HL-60 (cell line): Measurements from ENCODE around the gene FBXO42.

Experiments used
- CTCF ChIP-seq: IDR thresholded peaks from one replicate; pipeline ENCODE4 v1.5.1; 2011; ENCODE audit warnings: low read length, control low read depth, inconsistent platforms; ENCODE audit not compliant: insufficient read depth
- GABPA ChIP-seq: IDR thresholded peaks from 2 replicates; pipeline ENCODE4 v1.6.1; 2012; ENCODE audit warnings: low read depth
- POLR2AphosphoS5 ChIP-seq: IDR thresholded peaks from 2 replicates; pipeline ENCODE4 v1.6.1; 2012; ENCODE audit warnings: low read depth
- SPI1 ChIP-seq: IDR thresholded peaks from 2 replicates; pipeline ENCODE4 v1.6.1; 2012; ENCODE audit warnings: low read depth, mild to moderate bottlenecking, borderline replicate concordance
- TF ChIP-seq, protein P1 (sequence below): IDR thresholded peaks from 2 replicates; pipeline ENCODE4 v1.6.1; 2012; ENCODE audit warnings: low read depth; ENCODE audit not compliant: insufficient replicate concordance

GRCh38 chr1:16307222-16307621 lies 45.1 kb downstream of the FBXO42 start:
- TF ChIP-seq POLR2AphosphoS5 (no peak), CTCF (no peak), SPI1 (no peak), GABPA (no peak)
- TF ChIP-seq, protein P1, sequence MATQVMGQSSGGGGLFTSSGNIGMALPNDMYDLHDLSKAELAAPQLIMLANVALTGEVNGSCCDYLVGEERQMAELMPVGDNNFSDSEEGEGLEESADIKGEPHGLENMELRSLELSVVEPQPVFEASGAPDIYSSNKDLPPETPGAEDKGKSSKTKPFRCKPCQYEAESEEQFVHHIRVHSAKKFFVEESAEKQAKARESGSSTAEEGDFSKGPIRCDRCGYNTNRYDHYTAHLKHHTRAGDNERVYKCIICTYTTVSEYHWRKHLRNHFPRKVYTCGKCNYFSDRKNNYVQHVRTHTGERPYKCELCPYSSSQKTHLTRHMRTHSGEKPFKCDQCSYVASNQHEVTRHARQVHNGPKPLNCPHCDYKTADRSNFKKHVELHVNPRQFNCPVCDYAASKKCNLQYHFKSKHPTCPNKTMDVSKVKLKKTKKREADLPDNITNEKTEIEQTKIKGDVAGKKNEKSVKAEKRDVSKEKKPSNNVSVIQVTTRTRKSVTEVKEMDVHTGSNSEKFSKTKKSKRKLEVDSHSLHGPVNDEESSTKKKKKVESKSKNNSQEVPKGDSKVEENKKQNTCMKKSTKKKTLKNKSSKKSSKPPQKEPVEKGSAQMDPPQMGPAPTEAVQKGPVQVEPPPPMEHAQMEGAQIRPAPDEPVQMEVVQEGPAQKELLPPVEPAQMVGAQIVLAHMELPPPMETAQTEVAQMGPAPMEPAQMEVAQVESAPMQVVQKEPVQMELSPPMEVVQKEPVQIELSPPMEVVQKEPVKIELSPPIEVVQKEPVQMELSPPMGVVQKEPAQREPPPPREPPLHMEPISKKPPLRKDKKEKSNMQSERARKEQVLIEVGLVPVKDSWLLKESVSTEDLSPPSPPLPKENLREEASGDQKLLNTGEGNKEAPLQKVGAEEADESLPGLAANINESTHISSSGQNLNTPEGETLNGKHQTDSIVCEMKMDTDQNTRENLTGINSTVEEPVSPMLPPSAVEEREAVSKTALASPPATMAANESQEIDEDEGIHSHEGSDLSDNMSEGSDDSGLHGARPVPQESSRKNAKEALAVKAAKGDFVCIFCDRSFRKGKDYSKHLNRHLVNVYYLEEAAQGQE = no peak
